ENCODE measurements around the gene TRNP1.

- no peak for TF ChIP-seq CTCF (conservative IDR thresholded peaks at IDR 0.05; ENCODE audit: low read depth, low read length)
- TF ChIP-seq MAFK (IDR thresholded peaks at IDR 0.05; ENCODE audit: low read depth, low read length): no peak
- no peak for TF ChIP-seq RAD21 (IDR thresholded peaks at IDR 0.05; ENCODE audit: low read length)
- no peak for TF ChIP-seq RFX5 (IDR thresholded peaks at IDR 0.05; ENCODE audit: low read depth, low read length)
- no peak for TF ChIP-seq CEBPB (IDR thresholded peaks at IDR 0.05; ENCODE audit: low read depth, low read length)
- no peak for TF ChIP-seq CHD1 (IDR thresholded peaks at IDR 0.05; ENCODE audit: low read depth, low read length)
- no peak for TF ChIP-seq BHLHE40 (IDR thresholded peaks at IDR 0.05; ENCODE audit: low read depth, low read length)
- TF ChIP-seq USF2 (IDR thresholded peaks at IDR 0.05; ENCODE audit: low read depth, low read length): no peak
- TF ChIP-seq MXI1 (IDR thresholded peaks at IDR 0.05; ENCODE audit: borderline replicate concordance, low read depth, low read length): no peak
- TF ChIP-seq POLR2A (IDR thresholded peaks at IDR 0.05; ENCODE audit: low read depth, low read length): no peak
- TF ChIP-seq ELK1 (IDR thresholded peaks at IDR 0.05; ENCODE audit: borderline replicate concordance, low read depth, low read length): no peak
Observed at GRCh38 chr1:27026621-27027574, 33.4 kb downstream of the TRNP1 start.
